NCI-H748 treated with DMSO at 0.1 percent for 48 hours (cell line): ENCODE results near the gene SLAMF7.
"Not testable (repeated sequence)": the region's sequence is repeated elsewhere in the genome, so short reads cannot be mapped to it uniquely, and the experiment has no call there.

Source experiments
- DNase-seq: peaks from one replicate; lab custom pipeline; 2025; lab: John Stamatoyannopoulos, UW

SLAMF7 gene

DNA sequence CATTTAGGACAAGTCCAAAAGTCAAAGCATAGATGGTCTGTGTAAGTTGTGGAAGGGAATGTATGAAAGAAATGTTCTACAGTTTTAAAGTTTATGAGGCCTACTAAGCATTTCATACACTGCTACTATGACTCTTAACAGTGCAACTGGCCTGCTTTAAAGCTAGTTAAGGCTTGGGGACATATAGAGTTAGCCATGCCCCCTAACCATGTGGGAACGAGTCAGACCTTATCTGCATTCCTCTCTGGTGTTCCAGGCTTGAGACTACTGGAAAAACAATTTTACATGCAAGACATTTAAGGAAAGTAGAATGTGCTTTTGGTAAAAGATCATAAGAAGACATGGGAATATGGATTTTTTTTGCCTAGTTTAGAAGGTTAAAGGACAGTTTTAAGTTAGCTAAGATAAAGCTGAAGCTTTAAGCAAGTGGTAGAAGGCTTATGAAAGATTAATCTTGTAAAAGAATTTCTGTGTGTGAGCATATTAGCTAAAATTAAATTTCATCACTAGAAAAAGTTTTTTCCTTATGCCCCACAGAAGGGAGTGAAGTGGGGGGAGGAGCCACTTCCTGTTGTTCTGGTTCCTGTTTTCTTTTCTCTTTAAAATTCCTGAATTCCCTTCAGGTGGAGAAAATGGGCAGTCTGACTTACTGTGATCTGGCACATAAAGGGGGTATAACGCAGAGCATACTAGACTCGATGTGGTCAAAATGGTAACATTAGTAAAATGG lies 18.5 kb upstream of the SLAMF7 start:
- no peak for DNase-seq

DNA sequence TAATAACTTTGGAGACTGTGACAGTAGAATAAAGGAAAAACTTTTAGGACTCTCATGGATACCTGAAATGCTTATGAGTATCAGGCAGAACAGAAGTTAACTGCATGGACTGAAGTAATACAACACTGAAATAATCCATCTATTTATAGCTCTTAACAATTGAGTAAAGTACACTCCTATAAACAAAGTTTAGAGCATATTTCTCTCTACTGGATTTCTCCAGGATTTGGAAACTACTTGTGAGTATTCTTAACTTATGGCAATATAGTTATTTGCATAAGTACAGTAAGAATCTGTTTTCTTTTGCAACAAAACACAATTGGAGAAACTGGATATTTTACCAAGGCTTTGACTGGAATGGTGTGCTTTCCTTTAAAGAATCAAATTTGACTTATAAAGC lies 17.6 kb upstream of the SLAMF7 start:
- DNase-seq: no peak

DNA sequence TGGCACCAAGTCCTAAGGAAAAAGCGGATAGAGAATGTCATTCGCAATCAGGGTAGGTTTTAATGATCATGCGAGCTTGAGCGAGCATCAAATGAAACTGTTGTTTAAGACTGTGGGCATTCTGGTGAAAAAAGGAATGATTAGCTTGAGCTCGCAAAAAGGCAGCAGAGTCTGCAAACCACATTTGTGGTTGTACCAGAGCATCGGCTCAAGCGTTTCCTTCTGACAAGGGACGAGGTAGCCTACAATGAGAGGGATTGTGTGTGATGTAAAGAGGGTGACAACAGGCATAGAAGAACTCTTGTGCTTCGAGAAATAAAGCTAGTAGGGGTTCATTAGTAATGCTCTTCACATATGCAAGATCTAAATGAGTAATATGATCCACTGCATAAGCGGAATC lies 16.3 kb upstream of the SLAMF7 start:
- no peak for DNase-seq

DNA sequence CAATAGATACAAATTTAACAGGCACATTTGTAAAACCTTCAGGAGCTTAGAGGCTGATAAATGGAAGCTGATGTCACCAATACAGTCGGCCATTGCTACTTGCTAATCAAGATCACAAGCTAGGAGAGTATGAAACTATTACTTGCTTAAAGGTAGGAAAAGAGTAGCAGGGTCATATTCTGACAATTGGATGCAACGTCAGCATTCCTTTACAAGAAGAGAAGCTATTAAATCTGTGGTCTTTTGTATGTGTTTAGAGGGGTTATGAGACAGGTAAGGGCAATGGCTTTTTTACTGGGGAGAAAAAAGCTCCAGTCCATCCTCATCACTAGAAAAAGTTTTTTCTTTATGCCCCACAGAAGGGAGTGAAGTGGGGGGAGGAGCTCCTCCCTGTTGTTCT lies 15.7 kb upstream of the SLAMF7 start:
- DNase-seq: no peak

DNA sequence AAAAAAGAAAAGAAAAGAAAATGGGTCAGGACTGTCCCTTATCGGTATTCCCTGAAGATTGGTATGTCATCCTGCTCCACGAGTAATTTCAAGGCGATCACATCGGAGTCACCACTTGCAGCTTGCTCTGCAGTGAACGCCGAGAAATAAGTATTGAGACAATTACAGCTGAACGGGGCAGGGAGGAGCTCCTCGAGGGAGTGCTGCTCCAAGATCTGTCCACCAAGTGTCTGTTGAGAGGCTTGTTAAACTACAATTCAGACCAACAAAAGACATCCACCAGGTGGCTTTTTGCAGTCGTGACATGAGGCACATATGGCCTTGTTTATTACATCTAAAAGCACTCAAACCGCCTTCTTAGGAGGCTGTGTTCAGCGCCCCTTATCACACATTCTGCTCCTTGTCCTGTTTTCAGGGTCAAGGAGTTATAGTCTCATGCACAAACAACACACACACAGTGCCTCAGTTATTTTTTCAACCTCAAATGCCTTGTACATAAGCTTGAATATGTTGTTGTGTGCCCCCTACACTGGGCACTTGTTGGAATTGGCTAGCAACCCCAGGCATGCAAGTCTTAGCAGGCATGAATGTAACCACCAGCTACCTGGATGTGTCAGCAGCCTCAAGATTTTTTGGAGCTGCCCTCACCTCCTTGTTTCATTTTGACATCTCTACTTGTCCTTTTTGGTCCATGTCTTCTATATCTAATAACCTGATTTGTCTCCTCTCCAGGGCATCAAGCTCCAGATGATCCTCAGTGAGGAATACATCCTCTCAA lies 14.4 kb upstream of the SLAMF7 start:
- DNase-seq: no peak

DNA sequence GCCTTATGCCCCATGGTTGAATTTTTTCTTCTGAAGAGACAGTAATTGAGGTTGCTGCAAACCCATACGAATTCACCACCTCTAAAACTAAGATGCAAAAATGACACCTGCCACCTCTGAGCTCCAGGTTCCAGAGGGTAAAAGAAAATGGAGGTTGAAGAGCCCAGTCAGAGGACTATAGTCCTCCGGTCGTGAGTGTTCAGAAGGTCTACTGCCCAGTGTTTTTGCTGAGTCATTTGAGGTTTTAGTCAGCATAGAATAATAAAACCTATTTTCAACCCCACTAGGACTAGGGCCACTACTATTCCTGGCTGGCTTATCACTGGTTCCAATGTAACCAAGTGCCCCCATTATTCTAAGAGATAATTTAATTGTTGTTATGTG lies 12.9 kb upstream of the SLAMF7 start:
- no peak for DNase-seq

DNA sequence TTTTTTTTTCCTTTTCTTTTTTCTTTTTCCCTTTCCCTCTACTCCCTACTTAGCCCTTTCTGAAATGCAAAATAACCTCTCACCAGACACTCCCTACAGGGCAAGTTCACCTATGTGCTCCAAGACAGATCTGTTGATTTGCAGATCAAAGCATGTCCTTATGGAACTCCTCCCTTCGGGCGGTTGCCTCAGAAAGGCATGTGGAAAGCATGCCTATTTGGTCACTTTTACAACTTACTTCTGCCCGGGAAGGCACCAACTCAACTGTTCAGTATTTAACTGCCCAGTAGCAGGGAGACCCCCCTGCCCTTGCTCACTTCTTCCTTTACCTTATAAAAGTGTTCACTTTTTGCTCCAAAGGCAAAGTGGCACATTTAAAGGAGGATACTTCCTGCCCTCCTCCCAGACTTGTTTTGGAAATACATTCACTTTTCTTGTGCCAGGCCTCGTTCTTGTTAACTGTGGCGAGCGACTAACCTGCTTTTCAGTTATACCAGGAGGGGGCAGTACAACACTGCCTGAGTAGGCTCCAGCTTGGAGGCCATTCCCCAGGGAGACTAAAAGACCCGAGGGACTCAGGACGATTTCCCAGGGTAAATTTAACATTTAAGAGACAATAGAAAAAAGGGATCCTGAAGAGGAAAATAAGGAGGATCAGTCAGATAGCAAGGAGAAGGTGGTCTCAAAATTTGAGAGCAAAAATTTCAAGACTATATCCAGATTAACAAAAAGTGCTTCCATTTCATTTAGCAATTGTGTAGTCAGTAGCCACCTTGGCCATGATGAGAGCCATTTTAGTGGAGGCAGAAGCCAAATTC lies 12.3 kb upstream of the SLAMF7 start:
- peak; percentile 21 for DNase-seq

DNA sequence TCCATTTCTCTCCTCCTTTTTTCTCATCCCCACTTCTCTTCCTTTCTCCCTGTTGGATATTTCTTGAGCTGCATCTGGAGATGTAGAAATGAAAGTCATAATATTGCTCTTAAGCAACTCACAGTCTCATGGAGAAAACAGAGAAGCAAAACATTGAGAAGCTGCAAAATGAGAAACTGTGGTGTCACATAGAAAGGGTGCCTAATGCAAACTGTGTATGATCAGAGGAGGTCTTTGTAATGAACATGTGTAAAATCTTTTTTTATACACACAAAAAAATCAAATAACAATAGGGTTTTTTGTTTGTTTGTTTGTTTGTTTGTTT lies 11.8 kb upstream of the SLAMF7 start:
- no peak for DNase-seq

DNA sequence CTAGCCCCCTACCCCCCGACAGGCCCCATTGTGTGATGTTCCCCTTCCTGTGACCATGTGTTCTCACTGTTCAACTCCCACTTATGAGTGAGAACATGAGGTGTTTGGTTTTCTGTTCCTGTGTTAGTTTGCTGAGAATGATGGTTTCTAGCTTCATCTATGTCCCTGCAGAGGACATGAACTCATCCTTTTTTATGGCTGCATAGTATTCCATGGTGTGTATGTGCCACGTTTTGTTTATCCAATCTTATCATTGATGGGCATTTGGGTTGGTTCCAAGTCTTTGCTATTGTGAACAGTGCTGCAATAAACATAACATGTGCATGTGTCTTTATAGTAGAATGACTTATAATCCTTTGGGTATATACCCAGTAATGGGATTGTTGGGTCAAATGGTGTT lies 7.5 kb upstream of the SLAMF7 start:
- DNase-seq: not testable (repeated sequence)

DNA sequence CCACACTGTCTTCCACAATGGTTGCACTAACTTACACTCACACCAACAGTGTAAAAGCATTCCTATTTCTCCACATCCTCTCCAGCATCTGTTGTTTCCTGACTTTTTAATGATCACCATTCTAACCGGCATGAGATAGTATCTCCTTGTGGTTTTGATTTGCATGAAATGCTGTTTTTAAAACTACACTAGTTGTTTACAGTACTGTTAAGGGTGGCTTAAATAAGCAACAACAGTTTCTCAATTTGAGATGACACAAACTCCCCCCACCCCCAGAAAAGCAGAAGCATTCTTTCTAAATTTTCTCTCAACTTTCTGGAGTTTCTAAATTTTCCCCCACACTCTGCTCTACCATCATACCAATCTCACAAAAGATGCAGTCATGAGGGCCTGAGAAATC lies 7.1 kb upstream of the SLAMF7 start:
- DNase-seq: no peak

DNA sequence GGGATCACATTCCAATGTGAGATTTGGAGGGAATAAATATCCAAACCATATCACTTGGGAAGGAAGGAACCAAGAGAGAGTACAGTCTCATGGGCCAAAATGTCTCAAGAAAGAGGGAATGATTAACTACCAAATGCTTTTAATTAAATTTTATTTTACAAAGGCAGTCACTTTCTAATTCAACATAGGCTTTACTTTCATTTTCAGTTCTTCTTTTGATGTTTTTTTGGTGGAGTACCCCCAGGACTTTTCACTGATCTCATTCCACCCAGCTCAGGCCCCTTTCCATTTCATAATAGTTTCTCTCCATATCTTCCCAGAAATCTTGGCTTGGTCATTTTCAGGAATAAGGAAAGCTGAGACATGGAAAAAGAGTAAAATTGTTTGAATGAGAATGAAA lies 5.1 kb upstream of the SLAMF7 start:
- no peak for DNase-seq

DNA sequence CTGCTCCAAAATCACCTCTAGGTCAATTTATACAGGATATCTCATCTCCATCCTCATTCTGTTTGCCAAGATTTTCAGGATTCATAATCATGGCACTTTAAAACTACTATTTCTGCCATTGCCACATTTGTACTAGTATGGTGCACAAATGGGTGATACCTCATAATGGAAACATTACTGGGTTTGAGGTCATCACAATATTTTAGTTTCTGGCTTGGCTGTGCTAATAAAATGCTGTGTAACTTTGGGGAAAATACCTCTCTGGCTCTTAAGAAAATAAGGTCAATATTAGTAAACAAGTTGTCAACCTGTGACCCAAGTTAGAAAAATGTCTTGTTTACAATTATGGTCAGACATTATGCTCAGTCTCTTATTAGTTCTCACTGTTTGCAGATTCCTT lies 4.7 kb upstream of the SLAMF7 start:
- no peak for DNase-seq

DNA sequence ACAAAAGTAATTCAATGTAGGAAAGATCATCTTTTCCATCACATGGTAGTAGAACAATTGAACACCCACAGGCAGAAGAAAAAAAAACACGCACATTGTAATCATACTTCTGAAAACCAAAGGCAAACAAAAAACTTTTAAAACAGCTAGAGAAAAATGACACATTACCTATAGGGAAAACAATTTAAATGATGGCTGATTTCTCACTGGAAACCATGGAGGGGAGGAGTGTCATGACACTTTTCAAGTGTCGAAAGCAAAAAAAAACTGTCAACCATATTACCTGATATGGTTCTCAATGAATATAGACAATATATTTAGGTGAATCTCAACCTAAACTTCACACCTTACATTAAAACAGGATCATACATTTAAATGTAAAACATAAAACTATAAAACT lies 776 bp upstream of the SLAMF7 start:
- DNase-seq: no peak

DNA sequence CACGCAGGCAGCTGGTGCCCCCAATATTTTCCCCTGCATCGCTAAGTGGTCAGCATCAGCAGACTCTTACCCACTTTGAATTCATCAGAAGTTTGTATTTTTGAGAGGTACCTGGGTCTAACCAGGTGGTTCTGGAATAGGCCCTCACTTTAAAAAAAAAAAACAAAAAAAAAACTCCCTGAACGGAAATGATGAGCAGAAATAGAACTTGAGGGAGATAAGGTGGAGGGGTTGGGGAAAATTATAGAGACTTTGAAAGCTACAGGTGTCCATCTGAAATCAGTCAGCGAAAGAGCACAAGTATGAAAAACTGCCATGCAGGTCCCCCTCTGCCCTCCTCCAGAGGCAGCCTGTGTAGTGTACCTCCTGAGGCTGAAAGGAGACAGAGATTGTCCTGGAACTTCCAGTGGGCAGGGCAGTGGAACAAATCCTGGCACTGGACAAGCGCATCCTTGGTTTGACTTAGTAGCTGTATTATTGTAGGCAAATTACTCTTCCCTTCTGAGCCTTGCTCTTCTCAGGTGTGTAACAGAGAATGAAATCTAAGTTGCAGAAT lies 1.2 kb downstream of the SLAMF7 start:
- no peak for DNase-seq

DNA sequence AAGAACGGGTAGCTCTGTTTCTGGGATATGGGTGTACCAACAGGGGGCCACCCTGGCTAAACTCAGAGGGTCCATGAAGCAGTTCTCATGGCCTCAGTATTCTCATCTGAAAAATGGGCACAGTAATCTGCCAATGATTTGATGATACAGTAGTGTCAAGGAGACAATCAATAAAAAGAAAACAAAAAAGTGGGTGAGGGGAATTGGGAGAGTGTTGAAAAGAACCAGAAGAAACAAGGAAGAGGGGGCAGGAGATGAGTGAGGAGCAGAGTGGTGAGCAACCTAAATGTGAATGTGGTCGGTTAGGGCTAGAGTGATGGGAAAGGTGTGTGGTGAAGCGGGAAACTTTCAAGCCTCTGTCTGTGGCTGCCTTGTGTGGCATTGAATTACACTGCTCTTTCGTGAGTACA lies 2.0 kb downstream of the SLAMF7 start:
- no peak for DNase-seq

DNA sequence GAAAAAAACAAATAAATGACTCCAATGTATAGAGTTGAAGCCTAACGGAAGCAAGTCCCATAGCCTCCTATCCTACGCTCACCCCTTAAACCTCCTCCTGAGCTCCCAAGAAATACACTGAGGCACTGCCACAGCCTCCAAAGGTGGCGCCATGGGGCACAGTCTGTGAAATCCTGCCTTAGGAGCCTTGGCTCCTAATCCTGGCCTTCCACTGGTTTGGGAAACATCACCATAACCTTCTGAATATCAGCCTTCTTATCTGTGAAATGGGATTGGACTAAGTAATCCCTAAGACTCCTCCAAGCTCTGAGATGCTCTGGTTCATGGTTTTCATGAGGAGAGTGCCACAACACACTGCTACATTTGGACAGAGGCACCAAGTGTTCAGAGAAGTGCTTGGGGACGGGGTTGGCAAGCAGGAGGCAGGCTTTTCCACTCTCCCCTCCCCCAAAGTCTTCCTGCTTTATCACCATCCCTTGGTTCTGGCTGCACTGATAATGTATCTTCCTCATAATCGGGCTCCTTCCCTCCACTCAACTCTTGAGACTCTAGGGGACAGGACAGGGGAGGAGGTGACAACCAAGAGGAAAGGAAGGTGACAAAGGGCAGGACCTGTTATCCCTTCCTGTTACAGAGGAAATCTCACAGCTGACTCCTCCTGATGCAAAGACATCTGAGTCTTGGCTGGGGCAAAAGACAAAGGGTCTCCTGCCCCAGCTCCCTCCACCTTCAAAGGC lies 2.7 kb downstream of the SLAMF7 start:
- no peak for DNase-seq

DNA sequence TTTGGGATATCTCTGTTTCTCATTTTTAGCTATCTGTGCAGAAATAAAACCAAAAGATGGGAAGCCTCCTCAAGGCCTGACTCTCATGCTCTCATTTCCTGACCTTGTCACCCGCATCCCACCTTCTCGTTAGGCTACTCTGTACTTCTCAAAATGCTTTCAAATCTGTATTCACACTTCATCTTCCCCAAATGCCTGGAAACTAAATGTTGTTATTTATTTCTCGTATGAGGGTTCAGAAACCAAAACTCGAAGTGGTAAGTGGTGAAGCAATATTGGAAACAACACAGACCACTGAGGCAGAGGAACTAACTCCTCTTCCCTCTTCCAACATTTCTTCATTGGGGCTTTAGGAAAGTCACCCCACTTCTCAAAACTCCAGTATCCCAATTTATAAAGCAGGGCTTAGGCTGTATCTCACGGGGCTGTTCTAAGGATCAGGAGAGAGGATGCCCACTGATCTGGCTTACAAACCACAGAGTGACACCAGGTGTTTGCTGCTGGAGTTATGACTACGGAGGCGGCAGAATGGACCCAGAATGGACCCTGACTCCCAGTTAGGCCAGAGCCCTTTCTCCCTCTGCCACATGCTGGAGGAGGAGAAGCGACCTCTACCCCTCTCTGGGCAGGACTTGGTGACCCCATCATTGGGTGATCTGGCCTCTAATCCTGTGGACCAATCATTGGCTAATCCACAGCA lies 3.5 kb downstream of the SLAMF7 start:
- DNase-seq: no peak

DNA sequence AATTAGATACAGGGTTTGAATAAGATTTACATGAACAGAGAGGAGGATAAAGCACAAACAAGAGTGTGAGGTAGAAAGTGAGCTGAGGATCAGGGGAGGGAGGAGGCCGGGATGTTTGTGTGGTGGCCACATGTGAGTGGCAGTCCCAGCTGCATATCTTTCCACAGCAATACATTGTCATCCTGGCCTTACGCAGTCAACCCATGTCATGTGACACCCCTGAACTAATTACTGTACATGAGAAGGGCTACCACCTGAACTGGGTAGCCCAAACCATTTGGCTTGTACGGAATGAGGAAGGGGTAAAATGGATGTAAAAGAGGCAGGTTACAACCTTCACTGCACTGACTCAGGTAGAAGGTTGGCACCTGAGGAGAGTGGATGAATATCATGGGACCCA lies 4.2 kb downstream of the SLAMF7 start:
- no peak for DNase-seq

DNA sequence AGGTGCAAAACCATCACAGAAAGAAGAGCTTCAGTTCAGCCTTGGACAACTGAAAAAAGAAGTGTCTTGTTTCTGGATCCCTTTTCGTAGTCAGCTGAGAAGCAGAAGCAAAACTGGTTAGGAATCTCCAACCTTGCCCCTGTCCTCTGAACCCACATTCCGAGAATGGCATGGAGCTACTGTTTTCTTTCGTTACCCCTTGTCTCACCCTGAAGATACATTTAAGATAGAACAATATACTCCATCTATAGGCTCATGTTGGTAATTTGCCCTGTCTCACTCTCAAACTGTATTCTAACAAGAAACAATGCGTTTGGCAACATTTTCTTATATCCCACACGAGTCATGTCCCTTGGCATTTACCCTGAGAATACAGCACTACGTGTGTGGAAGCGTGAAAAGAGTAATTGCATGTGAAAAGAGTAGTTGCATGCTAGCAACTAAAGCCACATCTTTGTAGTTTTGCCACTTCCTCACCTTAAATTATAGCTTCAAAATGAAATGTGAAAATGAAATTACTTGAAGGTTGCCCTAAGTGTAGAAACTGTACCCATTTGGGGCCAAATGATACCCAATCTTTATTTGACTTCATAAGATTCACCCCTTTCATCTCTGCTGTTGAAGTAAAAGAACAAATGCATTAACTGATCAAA lies 5.3 kb downstream of the SLAMF7 start:
- DNase-seq: no peak

DNA sequence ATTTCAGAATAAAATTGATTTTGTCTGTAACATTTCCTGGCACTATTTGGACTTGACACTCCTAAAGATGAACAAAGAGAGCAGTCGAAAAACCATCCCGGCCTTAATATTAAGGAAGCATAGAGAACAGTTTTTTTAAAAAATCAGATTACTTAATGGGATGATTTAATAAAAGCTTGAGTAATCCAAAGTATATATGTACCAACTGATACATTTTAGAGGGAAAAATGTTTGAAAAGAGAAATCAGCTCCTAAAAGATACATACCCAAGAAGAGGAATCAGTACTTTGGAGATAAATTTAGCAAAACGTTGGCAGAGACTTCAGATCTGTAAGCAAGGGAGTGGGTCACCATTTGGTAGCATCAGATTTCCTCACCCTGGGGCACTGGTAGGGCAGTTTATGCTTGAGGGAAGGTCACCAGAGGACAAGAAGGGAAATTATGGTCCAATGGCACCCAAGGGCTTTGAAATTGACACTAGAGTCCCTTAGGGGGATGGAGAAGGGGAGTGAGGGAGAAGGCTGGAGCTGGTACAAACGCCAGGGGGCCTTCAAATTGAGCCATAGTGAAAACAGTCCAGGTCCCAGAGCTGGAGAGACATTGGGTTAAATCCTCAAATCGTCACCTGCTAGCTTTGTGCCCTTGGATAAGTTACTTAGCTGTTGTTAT lies 5.9 kb downstream of the SLAMF7 start:
- no peak for DNase-seq
